MM.1S (cell line): ENCODE data around the gene GPR4.
"Not testable (repeated sequence)": the region's sequence is repeated elsewhere in the genome, so short reads cannot be mapped to it uniquely, and the experiment has no call there.

Source experiments
- DNase-seq: peaks from one replicate; pipeline ENCODE4 v3.0.0-alpha.2; 2015
- H2AFZ ChIP-seq: fragments of 300-600 bp; sonication (generic); 2 replicates; pipeline ENCODE4 v1.6.0; 2016; ENCODE audit warnings: antibody characterized with exemption, low read length
- H3F3A ChIP-seq: fragments of 300-600 bp; sonication (generic); 2 replicates; pipeline ENCODE4 v1.6.1; 2016; ENCODE audit warnings: mild to moderate bottlenecking, antibody characterized with exemption, low read length, moderate library complexity, mixed read lengths; ENCODE audit not compliant: insufficient read depth
- H3K27ac ChIP-seq: fragments of 300-600 bp; sonication (generic); 2 replicates; pipeline ENCODE4 v1.5.1; 2016; ENCODE audit warnings: mild to moderate bottlenecking, low read length
- H3K27me3 ChIP-seq: fragments of 300-600 bp; sonication (generic); replicated peaks from 2 replicates; pipeline ENCODE4 v1.6.0; 2016; ENCODE audit warnings: low read length; ENCODE audit not compliant: insufficient read depth
- H3K36me3 ChIP-seq: fragments of 300-600 bp; sonication (generic); replicated peaks from 2 replicates; pipeline ENCODE4 v1.6.1; 2016; ENCODE audit warnings: mild to moderate bottlenecking, low read length, mixed read lengths; ENCODE audit not compliant: insufficient read depth
- H3K4me1 ChIP-seq: fragments of 300-600 bp; sonication (generic); 2 replicates; pipeline ENCODE4 v1.6.1; 2016; ENCODE audit warnings: low read length, mixed read lengths
- H3K4me2 ChIP-seq: fragments of 300-600 bp; sonication (generic); 2 replicates; pipeline ENCODE4 v1.6.0; 2016; ENCODE audit warnings: low read depth, low read length
- H3K4me3 ChIP-seq: fragments of 300-600 bp; sonication (generic); 2 replicates; pipeline ENCODE4 v1.5.1; 2016; ENCODE audit warnings: low read length, mixed read lengths
- H3K79me2 ChIP-seq: fragments of 300-600 bp; sonication (generic); 2 replicates; pipeline ENCODE4 v1.6.1; 2016; ENCODE audit warnings: mixed run types, low read length, mixed read lengths
- H3K9ac ChIP-seq: fragments of 300-600 bp; sonication (generic); 2 replicates; pipeline ENCODE4 v1.6.1; 2016; ENCODE audit warnings: low read length, mixed read lengths
- H3K9me2 ChIP-seq: fragments of 300-600 bp; sonication (generic); replicated peaks from 2 replicates; pipeline ENCODE4 v1.6.1; 2016; ENCODE audit warnings: mild to moderate bottlenecking, low read length, mixed read lengths; ENCODE audit not compliant: insufficient read depth
- H3K9me3 ChIP-seq: fragments of 300-600 bp; sonication (generic); replicated peaks from 2 replicates; pipeline ENCODE4 v1.6.1; 2016; ENCODE audit warnings: mild to moderate bottlenecking, low read length, mixed read lengths; ENCODE audit not compliant: insufficient read depth
- H4K20me1 ChIP-seq: fragments of 300-600 bp; sonication (generic); 2 replicates; pipeline ENCODE4 v1.6.1; 2016; ENCODE audit warnings: mild to moderate bottlenecking, low read length, moderate library complexity, mixed read lengths; ENCODE audit not compliant: insufficient read depth
- EZH2 ChIP-seq: fragments of 300-600 bp; sonication (generic); optimal IDR thresholded peaks from 2 replicates; pipeline ENCODE3; 2017; ENCODE audit warnings: low read depth, mild to moderate bottlenecking, antibody characterized with exemption, low read length, mixed read lengths
- EZH2phosphoT487 ChIP-seq: fragments of 300-600 bp; sonication (generic); IDR thresholded peaks from 2 replicates; pipeline ENCODE4 v1.6.1; 2018; ENCODE audit warnings: antibody characterized with exemption, low read length
- TF ChIP-seq, protein P1 (sequence below): fragments of 300-600 bp; sonication (generic); IDR thresholded peaks from 2 replicates; pipeline ENCODE4 v1.5.1; 2016; ENCODE audit warnings: antibody characterized with exemption, low read length, mixed read lengths

Gene GPR4

DNA sequence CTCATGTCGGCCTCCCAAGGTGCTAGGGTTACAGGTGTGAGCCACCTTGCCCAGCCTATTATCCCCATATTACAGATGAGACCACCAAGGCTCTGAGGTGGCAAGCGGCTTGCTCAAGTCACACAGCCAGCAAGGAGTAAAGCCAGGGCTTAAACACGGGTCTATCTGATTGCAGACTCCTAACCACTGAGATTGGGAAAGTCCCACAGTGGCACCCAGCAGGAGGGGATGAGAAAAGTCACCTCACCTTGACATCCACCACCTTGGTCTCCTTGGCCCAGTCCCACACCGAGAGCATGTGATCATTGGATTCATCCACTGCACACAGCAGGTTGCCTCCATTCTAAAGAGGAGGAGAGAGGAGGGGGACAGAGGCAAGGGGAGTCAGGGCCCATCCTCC lies 27.7 kb upstream of the GPR4 start:
- H3K4me1 ChIP-seq, result peaks cover 8% of the 10 kb centered on the region; the same call in 1 of the 2 replicates
- no peaks in the 10 kb centered on the region for H4K20me1 ChIP-seq
- no peak overlapping the region for H3K9ac ChIP-seq
- H3K27me3 ChIP-seq, result no peaks in the 10 kb centered on the region
- H3K9me2 ChIP-seq, result no peaks in the 10 kb centered on the region
- no peaks in the 10 kb centered on the region for H3K79me2 ChIP-seq
- no peak overlapping the region for H2AFZ ChIP-seq
- TF ChIP-seq, protein P1, sequence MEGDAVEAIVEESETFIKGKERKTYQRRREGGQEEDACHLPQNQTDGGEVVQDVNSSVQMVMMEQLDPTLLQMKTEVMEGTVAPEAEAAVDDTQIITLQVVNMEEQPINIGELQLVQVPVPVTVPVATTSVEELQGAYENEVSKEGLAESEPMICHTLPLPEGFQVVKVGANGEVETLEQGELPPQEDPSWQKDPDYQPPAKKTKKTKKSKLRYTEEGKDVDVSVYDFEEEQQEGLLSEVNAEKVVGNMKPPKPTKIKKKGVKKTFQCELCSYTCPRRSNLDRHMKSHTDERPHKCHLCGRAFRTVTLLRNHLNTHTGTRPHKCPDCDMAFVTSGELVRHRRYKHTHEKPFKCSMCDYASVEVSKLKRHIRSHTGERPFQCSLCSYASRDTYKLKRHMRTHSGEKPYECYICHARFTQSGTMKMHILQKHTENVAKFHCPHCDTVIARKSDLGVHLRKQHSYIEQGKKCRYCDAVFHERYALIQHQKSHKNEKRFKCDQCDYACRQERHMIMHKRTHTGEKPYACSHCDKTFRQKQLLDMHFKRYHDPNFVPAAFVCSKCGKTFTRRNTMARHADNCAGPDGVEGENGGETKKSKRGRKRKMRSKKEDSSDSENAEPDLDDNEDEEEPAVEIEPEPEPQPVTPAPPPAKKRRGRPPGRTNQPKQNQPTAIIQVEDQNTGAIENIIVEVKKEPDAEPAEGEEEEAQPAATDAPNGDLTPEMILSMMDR, result no peak
- TF ChIP-seq EZH2 (no peak), EZH2phosphoT487 (no peak)
- no peak for DNase-seq
- no peak overlapping the region for H3K4me3 ChIP-seq
- no peak overlapping the region for H3K4me2 ChIP-seq
- peaks cover 7% of the 10 kb centered on the region; the same call in 1 of the 2 replicates for H3F3A ChIP-seq
- no peaks in the 10 kb centered on the region for H3K9me3 ChIP-seq
- H3K27ac ChIP-seq, result no peak overlapping the region
- no peaks in the 10 kb centered on the region for H3K36me3 ChIP-seq

DNA sequence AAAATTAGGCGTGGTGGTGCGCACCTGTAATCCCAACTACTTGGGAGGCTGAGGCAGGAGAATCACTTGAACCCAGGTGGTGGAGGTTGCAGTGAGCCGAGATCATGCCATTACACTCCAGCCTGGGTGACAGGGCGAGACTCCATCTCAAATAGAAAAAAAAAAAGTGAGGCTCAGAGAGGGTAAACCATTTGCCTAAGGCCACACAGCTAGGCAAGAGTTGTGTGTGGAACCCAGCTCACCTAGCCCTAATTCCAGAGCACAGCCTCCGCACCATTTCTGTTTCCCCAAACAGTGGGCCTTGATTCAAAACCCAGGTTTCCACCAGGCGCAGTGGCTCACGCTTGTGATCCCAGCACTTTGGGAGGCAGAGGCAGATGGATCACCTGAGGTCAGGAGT lies 26.2 kb upstream of the GPR4 start:
- not testable (repeated sequence) for DNase-seq, H3K36me3 ChIP-seq, H3K27me3 ChIP-seq, H4K20me1 ChIP-seq, H3K4me2 ChIP-seq, H2AFZ ChIP-seq, H3K27ac ChIP-seq, H3K9me3 ChIP-seq, H3K9me2 ChIP-seq, H3F3A ChIP-seq, H3K9ac ChIP-seq, H3K4me3 ChIP-seq, H3K4me1 ChIP-seq, H3K79me2 ChIP-seq

DNA sequence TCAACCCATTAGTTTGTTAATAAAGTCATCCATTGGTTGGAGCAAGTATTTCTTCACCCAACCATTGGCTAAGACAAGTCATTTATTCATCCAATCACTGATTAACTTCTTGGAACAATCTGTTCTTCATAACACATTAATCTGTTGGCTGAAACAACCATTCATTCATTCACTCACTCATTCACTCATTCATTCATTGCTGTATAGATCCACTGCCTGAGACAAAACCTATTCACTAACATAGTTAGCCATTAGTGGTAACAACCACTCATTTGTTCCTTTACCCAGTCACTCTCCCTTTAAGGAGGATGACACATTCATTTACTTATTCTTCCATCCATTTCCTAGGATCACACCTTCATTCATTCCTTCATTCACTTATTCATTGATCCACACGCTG lies 22.0 kb upstream of the GPR4 start:
- Histone ChIP-seq H3K4me3 (no peak overlapping the region), H3K9me3 (no peaks in the 10 kb centered on the region), H3K27ac (no peak overlapping the region), H3K79me2 (no peaks in the 10 kb centered on the region), H3K4me1 (no peaks in the 10 kb centered on the region), H3K27me3 (no peaks in the 10 kb centered on the region), H2AFZ (no peak overlapping the region), H3K9ac (no peak overlapping the region), H4K20me1 (no peaks in the 10 kb centered on the region), H3K4me2 (no peak overlapping the region), H3K9me2 (no peaks in the 10 kb centered on the region), H3F3A (no peaks in the 10 kb centered on the region), H3K36me3 (no peaks in the 10 kb centered on the region)
- TF ChIP-seq, protein P1, result no peak
- TF ChIP-seq EZH2phosphoT487 (no peak), EZH2 (no peak)
- no peak for DNase-seq

DNA sequence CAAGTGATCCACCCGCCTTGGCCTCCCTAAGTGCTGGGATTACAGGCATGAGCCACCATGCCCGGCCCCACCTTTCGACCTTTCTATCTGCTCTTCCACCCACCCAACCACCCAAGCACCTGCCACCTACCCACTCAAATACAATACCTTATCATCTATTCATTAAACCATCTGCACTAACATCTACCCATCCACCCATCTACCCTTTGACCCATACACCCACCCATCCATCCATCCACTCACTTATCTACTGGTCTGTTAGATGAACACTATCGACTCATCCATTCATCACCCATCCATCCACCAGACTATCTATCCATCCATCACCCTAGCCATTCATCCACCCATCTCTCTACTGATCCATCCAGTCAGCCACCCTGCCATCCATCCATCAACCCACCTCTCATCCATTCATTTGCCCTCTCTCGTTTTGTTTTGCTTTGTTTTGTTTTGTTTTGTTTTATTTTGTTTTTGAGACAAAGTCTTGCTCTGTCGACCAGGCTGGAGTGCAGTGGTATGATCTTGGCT lies 20.0 kb upstream of the GPR4 start:
- H3K36me3 ChIP-seq, result no peaks in the 10 kb centered on the region

More for the DNA sequence above, 20.0 kb upstream of the GPR4 start:
- TF ChIP-seq, protein P1, result no peak
- no peak for TF ChIP-seq EZH2phosphoT487
- TF ChIP-seq EZH2, result no peak
- Histone ChIP-seq H3K9me2 (no peaks in the 10 kb centered on the region), H3K4me1 (no peaks in the 10 kb centered on the region), H3K4me2 (no peak overlapping the region), H3K9ac (no peak overlapping the region), H3K27me3 (no peaks in the 10 kb centered on the region), H3K4me3 (no peak overlapping the region), H2AFZ (no peak overlapping the region), H3F3A (no peaks in the 10 kb centered on the region), H3K79me2 (no peaks in the 10 kb centered on the region), H3K27ac (no peak overlapping the region), H4K20me1 (no peaks in the 10 kb centered on the region), H3K9me3 (no peaks in the 10 kb centered on the region)
- DNase-seq, result no peak
